ENCODE measurements around the gene CRADD.
A peak's percentile ranks its signal among the peaks of the same experiment; 100 is the strongest.
"Not testable (repeated sequence)": the region's sequence is repeated elsewhere in the genome, so short reads cannot be mapped to it uniquely, and the experiment has no call there.

Gene CRADD

DNA sequence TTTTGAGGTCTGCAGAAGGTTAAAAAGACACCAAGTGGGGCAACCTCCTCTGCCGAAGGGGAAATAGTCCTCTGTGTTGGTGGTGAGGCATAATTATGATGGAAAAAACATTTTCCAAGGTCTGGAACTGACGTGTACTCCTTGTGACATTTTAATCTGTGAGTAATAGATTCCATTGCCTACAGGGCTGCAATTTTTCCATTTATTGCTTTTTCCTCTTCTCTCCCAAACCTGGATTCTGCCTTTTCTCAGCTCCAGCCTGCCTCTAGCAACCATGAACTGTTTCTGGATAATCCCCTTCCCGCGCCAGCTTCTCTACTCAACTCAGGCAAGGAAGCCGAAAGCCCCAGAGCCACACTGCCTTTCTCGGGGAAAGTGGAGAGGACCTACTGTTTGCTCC is 241.1 kb downstream of the CRADD start:
- DNase-seq (ENCODE audit: low read depth) = peak; percentile 90
- TF ChIP-seq, protein P1, sequence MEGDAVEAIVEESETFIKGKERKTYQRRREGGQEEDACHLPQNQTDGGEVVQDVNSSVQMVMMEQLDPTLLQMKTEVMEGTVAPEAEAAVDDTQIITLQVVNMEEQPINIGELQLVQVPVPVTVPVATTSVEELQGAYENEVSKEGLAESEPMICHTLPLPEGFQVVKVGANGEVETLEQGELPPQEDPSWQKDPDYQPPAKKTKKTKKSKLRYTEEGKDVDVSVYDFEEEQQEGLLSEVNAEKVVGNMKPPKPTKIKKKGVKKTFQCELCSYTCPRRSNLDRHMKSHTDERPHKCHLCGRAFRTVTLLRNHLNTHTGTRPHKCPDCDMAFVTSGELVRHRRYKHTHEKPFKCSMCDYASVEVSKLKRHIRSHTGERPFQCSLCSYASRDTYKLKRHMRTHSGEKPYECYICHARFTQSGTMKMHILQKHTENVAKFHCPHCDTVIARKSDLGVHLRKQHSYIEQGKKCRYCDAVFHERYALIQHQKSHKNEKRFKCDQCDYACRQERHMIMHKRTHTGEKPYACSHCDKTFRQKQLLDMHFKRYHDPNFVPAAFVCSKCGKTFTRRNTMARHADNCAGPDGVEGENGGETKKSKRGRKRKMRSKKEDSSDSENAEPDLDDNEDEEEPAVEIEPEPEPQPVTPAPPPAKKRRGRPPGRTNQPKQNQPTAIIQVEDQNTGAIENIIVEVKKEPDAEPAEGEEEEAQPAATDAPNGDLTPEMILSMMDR (conservative IDR thresholded peaks at IDR 0.05; ENCODE audit: low read depth, low read length) = no peak
- no peak overlapping the region for H3K4me3 ChIP-seq (ENCODE audit: low read length)

DNA sequence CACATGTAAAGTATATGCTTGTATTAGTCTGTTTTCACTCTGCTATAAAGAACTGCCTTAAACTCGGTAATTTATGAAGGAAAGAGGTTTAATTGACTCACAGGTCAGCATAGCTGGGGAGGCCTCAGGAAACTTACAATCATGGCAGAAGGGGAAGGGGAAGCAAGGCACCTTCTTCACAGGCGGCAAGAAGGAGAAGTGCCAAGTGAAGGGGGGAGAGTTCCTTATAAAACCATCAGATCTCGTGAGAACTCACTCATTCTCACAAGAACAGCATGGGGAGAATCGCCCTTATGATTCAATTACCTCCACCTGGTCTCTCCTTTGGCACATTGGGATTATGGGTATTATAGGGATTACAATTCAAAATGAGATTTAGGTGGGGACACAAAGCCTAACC is 241.7 kb downstream of the CRADD start:
- no peak overlapping the region for H3K4me3 ChIP-seq (ENCODE audit: low read length)
- no peak for DNase-seq (ENCODE audit: low read depth)
- TF ChIP-seq, protein P1 (conservative IDR thresholded peaks at IDR 0.05; ENCODE audit: low read depth, low read length) = no peak

DNA sequence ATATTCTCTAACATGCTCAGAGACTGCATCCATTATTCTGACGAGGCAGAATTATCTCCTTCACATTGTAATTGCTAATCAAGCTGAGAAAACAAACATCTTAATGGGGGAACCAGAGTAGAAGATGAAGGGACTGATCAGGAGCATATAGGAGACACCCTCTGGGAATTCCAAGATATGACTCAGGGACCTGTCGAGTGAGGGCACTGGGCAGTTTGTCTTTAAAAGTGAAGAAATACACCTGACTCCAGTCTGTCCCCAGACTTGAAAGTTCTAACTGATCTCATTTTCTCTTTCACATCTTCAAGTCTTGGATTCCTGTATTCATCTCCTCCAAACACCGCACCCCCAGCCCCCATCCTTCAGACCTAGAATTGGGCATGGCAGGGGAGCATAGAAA is 244.3 kb downstream of the CRADD start:
- H3K4me3 ChIP-seq (ENCODE audit: low read length) = no peak overlapping the region
- TF ChIP-seq, protein P1 (conservative IDR thresholded peaks at IDR 0.05; ENCODE audit: low read depth, low read length) = no peak
- DNase-seq (ENCODE audit: low read depth) = no peak

DNA sequence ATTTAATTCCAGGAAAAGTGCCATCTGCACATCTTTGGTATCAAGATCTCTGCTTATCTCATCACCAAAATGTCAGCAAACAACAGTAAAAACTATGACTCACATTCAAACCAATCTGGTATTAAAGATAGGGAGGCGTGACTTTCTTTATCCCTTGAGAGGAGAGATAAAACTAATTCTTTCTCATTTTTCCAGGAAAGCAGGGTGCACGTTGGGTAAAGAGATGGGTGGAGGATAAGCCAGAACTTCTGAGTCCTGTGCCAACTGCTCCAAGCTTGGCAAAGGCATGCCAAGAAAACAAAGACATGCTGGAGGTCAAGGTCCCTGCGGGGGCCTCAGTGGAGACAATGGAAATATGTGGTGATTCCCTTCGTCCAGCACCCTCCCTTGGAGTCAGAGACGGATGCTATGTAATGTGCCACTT is 245.4 kb downstream of the CRADD start:
- TF ChIP-seq, protein P1 (conservative IDR thresholded peaks at IDR 0.05; ENCODE audit: low read depth, low read length) = no peak
- DNase-seq (ENCODE audit: low read depth) = no peak
- no peak overlapping the region for H3K4me3 ChIP-seq (ENCODE audit: low read length)

DNA sequence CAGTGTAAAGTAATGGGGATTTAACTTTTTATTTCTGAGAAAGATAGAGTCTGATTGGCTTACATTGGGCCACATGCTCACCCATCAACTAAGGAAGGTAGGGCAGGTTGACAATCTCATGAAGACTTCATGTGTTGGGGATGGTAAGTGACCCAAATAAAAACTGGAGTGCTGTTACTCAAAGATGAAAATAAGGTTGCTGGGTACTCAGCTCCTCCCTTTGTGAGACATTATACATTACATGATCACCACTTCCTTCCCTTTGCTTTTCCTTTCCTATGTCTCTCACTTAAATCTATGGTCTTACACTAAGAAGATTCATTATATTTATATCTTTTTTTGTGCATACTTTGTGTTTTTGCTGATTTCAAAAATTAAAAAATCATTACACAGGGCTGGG is 247.2 kb downstream of the CRADD start:
- H3K4me3 ChIP-seq (ENCODE audit: low read length) = no peak overlapping the region
- DNase-seq (ENCODE audit: low read depth) = no peak
- TF ChIP-seq, protein P1 (conservative IDR thresholded peaks at IDR 0.05; ENCODE audit: low read depth, low read length) = no peak

DNA sequence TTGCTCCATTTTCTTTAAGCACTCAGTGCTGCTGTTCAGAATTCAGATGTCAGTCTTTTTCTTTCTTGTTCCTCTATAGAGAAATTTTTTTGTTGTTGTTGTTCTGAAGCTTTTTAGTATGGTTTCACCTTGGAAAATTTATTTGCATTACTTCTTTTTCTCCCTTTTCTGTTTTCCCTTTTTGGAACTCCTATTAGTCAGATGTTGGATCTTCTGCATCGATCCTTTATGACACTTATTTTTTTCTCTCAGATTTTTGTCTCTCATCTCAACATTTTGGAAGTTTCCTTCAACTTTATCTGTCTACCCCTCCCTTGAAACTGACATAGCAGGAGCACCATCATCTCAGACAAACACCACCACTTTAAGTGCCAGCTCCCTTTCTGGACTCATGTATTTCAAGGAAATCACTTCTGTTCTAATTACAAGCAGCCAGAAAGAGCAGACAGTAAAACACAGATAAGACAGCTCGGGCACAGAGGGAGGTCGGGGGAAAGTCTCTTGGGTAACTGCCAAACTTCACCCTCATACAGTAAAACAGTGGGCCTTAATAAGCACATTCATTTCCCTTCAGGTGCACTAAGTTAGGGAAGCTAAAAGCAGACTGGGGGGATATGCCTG is 248.5 kb downstream of the CRADD start:
- no peak overlapping the region for H3K4me3 ChIP-seq (ENCODE audit: low read length)
- DNase-seq (ENCODE audit: low read depth) = no peak
- TF ChIP-seq, protein P1 (conservative IDR thresholded peaks at IDR 0.05; ENCODE audit: low read depth, low read length) = no peak

DNA sequence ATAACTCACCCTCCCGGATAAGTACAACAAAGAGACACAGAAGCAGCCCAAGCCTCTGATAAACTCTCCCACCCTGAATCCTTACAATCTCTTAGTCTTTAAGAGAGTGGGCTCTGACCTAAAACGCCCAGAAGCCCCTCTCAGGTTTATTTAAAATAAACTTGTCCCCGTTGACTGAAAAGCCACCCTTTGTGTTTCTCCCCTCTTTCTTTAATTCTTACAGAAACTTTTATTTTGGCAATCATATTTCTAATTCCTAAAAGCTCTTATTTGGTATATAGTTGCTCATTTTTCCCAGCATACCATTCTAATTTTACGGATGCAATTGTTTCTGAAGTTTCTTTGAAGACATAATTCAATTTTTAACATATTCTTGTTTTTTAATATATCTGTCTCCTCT is 249.1 kb downstream of the CRADD start:
- H3K4me3 ChIP-seq (ENCODE audit: low read length) = no peak overlapping the region
- TF ChIP-seq, protein P1 (conservative IDR thresholded peaks at IDR 0.05; ENCODE audit: low read depth, low read length) = no peak
- DNase-seq (ENCODE audit: low read depth) = no peak

DNA sequence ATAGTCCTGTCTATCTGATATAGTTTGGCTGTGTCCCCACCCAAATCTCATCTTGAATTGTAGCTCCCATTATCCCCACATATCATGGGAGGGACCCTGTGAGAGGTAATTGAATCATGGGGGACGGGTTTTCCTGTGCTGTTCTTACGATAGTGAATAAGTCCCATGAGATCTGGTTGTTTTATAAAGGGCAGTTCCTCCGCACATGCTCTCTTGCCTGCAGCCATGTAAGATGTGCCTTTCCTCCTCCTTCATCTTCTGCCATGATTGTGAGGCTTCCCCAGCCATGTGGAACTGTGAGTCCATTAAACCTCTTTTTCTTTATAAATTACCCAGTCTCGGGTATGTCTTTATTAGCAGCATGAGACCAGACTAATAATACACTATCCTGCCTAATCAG is 251.9 kb downstream of the CRADD start:
- DNase-seq (ENCODE audit: low read depth); H3K4me3 ChIP-seq (ENCODE audit: low read length): not testable (repeated sequence)
